Prostate gland (tissue), 2 donors: ENCODE measurements around the gene PUSL1. TPM values are rescaled to one million over a fixed set of nuclear protein-coding genes. Genes with fewer than 3 reads are reported as not detected.

Experiments used
- DNase-seq: peaks from one replicate; pipeline ENCODE4 v3.0.0-alpha.2; 2019; ENCODE audit warnings: low spot score
- H3K27ac ChIP-seq, 2 donors: fragments of 200-600 bp; sonication (generic); 2 replicates each; pipeline ENCODE4 v1.5.1; 2017 to 2019
- H3K27me3 ChIP-seq: fragments of 200-600 bp; sonication (generic); replicated peaks from 2 replicates; pipeline ENCODE4 v1.5.1; 2019; ENCODE audit not compliant: insufficient read depth
- H3K36me3 ChIP-seq, 2 donors: fragments of 200-600 bp; sonication (generic); 1 replicate in 1 of 2; 2 replicates in 1 of 2; pipeline versions ENCODE4 v1.5.1 to v1.8.1; 2017 to 2019
- H3K4me1 ChIP-seq: fragments of 200-600 bp; sonication (generic); replicated peaks from 2 replicates; pipeline ENCODE4 v1.5.1; 2019
- H3K4me3 ChIP-seq, 2 donors: fragments of 200-600 bp; sonication (generic); 2 replicates each; pipeline ENCODE4 v1.5.1; 2017 to 2019
- H3K9me3 ChIP-seq: fragments of 200-600 bp; sonication (generic); 2 replicates; pipeline ENCODE4 v1.5.1; 2017
- POLR2A ChIP-seq: fragments of 450-650 bp; IDR thresholded peaks from one replicate; pipeline ENCODE4 v1.6.1; 2016; ENCODE audit warnings: antibody characterized with exemption, mild to moderate bottlenecking
- POLR2AphosphoS5 ChIP-seq: sonication (generic); formaldehyde crosslinking; IDR thresholded peaks from one replicate; pipeline ENCODE4 v1.6.1; 2017; ENCODE audit warnings: antibody characterized with exemption
- WGBS: methylation state at CpG from one replicate; pipeline ENCODE4 v1.1.5; 2018; 5-methylcytosine and 5-hydroxymethylcytosine counted together
- intact Hi-C: fragments of 100-400 bp; cut with DNase I; formaldehyde crosslinking; loops from one replicate; pipeline ENCODE4 v1.14.2; 2022
- total RNA-seq, 2 donors: library from RNA; depleted of rRNA; stranded (reverse); fragments of >200 nt; gene quantifications; one replicate each; pipeline ENCODE4 v1.1.0, GENCODE V29; 2016
- TF ChIP-seq, protein P1 (sequence below), 4 experiments: fragments of 200-600 bp in 2 of 4; fragments of 450-650 bp in 2 of 4; sonication (generic) in 2 of 4; IDR thresholded peaks; 1 replicate in 3 of 4; 2 replicates in 1 of 4; pipeline ENCODE4 v1.5.1; 2016 to 2019; ENCODE audit warnings: antibody characterized with exemption in 4 of 4, mild to moderate bottlenecking in 2 of 4, moderate library complexity in 2 of 4

PUSL1 gene
- total RNA-seq, 2 donors from 2014 or later: 30.6 to 36.9 TPM

DNA sequence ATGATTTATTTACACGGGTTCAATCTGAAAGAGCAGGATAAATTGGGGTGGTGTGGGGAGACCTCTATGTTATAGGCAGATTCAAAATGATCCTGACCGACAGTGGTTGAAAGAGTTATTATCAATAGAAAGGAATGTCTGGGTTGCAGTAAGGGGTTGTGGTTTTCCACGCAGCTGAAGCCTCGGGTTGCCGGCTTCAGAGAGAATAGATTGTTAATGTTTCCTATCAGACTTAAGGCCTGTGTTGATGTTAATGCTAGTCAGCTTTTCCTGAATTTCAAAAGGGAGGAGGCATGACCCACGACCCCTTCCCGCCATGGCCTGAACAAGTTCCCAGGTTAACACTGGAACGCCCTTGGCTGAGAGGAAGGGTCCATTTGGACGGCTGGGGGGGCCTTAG, 32.6 kb upstream of the PUSL1 start:
- DNase-seq: no peak
- intact Hi-C loops: no loop called here
- Histone ChIP-seq H3K4me1 (peaks cover 16% of the 10 kb centered on the region), H3K9me3 (no peaks in the 10 kb centered on the region), H3K36me3 (no peaks in the 10 kb centered on the region), H3K27me3 (no peaks in the 10 kb centered on the region), H3K27ac (no peak overlapping the region), H3K4me3 (no peak overlapping the region)
- TF ChIP-seq POLR2A: no peak
- TF ChIP-seq, protein P1, sequence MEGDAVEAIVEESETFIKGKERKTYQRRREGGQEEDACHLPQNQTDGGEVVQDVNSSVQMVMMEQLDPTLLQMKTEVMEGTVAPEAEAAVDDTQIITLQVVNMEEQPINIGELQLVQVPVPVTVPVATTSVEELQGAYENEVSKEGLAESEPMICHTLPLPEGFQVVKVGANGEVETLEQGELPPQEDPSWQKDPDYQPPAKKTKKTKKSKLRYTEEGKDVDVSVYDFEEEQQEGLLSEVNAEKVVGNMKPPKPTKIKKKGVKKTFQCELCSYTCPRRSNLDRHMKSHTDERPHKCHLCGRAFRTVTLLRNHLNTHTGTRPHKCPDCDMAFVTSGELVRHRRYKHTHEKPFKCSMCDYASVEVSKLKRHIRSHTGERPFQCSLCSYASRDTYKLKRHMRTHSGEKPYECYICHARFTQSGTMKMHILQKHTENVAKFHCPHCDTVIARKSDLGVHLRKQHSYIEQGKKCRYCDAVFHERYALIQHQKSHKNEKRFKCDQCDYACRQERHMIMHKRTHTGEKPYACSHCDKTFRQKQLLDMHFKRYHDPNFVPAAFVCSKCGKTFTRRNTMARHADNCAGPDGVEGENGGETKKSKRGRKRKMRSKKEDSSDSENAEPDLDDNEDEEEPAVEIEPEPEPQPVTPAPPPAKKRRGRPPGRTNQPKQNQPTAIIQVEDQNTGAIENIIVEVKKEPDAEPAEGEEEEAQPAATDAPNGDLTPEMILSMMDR (IDR thresholded peaks at IDR 0.05): no peak
- no peak for TF ChIP-seq POLR2AphosphoS5
- 84% methylated on average over 9 of the region's 9 CpGs for WGBS

DNA sequence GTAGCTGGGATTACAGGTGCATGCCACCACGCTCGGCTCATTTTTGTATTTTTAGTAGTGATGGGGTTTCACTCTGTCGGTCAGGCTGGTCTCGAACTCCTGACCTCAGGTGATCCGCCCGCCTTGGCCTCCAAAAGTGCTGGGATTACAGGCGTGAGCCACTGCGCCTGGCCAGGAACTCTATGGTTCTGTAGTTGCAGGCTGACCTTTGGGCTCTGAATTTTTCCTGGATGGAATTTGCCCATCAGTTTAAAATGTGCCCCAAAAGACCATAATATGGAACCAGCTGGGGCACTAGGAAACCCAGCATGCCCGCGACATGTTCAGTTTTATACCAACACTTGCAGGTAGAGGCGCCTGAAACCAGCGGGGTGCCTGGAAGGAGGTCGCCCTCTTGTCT, 29.8 kb upstream of the PUSL1 start:
- Histone ChIP-seq H3K4me1 (no peaks in the 10 kb centered on the region), H3K4me3 (no peak overlapping the region), H3K36me3 (no peaks in the 10 kb centered on the region), H3K27ac (no peak overlapping the region), H3K9me3 (no peaks in the 10 kb centered on the region), H3K27me3 (no peaks in the 10 kb centered on the region)
- DNase-seq: no peak
- WGBS: 94% methylated on average over 13 of the region's 13 CpGs
- TF ChIP-seq POLR2A (no peak), POLR2AphosphoS5 (no peak)
- TF ChIP-seq, protein P1 (IDR thresholded peaks at IDR 0.05): no peak
- intact Hi-C loops: no loop called here

DNA sequence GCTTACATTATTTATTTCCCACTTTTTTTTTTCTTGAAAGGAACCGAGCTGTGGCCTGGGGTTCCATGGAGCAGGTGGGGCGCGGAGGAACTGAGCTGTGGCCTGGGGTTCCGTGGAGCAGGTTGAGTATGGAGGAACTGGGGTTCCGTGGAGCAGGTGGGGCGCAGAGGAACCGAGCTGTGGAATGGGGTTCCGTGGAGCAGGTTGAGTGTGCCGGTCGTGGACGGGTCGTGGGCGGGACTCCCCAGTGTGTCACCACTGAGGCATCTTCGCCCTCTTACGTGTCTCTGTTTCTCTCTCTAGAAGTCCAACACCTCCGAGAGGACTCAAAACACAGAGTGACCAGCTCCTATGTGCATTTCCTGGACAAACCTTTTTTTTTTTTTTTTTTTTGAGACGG, 29.4 kb upstream of the PUSL1 start:
- Histone ChIP-seq H3K36me3 (no peaks in the 10 kb centered on the region), H3K27ac (no peak overlapping the region), H3K4me3 (no peak overlapping the region), H3K4me1 (no peaks in the 10 kb centered on the region), H3K9me3 (no peaks in the 10 kb centered on the region), H3K27me3 (no peaks in the 10 kb centered on the region)
- DNase-seq: no peak
- 91% methylated on average over 17 of the region's 17 CpGs for WGBS
- intact Hi-C loops: no loop called here
- TF ChIP-seq, protein P1 (IDR thresholded peaks at IDR 0.05): no peak
- TF ChIP-seq POLR2AphosphoS5: no peak
- TF ChIP-seq POLR2A: no peak

DNA sequence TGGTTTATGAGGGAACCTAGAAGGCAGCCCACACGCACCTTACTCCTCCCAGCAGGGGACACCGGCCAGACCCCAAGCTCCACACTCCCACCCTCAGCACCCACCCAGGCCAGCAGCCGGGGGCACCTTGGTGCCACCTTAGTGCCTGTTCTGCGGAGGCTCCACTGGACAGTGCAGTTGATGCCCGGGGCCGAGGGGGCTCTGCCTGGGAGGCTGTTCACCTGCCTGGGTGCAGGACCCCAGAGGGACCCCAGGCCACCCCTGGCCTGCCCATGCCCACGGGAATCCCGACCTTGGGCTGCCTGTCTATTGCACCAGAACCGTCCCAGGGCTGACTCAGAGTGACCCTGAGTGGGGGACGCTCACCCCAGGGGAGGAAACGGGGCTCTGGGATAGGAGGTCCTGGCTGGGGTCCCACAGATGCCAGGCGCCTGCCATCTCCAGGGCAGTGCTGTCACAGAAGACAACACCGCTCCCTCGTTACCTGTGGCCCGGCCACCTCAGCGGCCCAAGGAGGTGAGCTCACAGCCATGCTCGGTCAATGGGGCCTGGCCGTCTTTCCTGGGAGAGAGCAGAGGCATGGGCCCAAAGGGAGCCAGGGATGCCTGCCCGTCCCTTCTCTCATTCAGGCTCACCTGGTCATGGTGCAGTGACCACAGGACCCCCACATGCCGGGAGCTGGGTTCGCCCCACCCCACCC, 27.5 kb upstream of the PUSL1 start:
- no peak overlapping the region for H3K27ac ChIP-seq
- 89% methylated on average over 21 of the region's 21 CpGs for WGBS

More for the DNA sequence above, 27.5 kb upstream of the PUSL1 start:
- TF ChIP-seq, protein P1 (IDR thresholded peaks at IDR 0.05): no peak
- TF ChIP-seq POLR2A: no peak
- DNase-seq: no peak
- Histone ChIP-seq H3K4me1 (no peaks in the 10 kb centered on the region), H3K27me3 (peaks cover 3% of the 10 kb centered on the region), H3K4me3 (no peak overlapping the region), H3K9me3 (no peaks in the 10 kb centered on the region), H3K36me3 (no peaks in the 10 kb centered on the region)
- intact Hi-C loops: no loop called here
